HEK293 (cell line): ENCODE data around the gene TMEM222.

Experiments used
- ZBTB26 ChIP-seq: fragments of 450-650 bp; formaldehyde crosslinking; optimal IDR thresholded peaks from 2 replicates; pipeline ENCODE3; 2016; ENCODE audit warnings: missing biosample characterization, mild to moderate bottlenecking, missing genetic modification characterization
- ZBTB8A ChIP-seq: fragments of 450-650 bp; formaldehyde crosslinking; IDR thresholded peaks from 2 replicates; pipeline ENCODE4 v1.5.1; 2016; ENCODE audit warnings: missing biosample characterization, missing genetic modification characterization
- ZNF366 ChIP-seq: fragments of 450-650 bp; formaldehyde crosslinking; conservative IDR thresholded peaks from 2 replicates; pipeline ENCODE4 v1.5.1; 2016; ENCODE audit warnings: missing biosample characterization, missing genetic modification characterization
- ZNF449 ChIP-seq: fragments of 450-650 bp; formaldehyde crosslinking; IDR thresholded peaks from 2 replicates; pipeline ENCODE4 v1.5.1; 2017; ENCODE audit warnings: missing biosample characterization, mild to moderate bottlenecking, missing genetic modification characterization, moderate library complexity
- ZNF670 ChIP-seq: fragments of 450-650 bp; formaldehyde crosslinking; IDR thresholded peaks from 2 replicates; pipeline ENCODE4 v1.5.1; 2016; ENCODE audit warnings: missing biosample characterization, missing genetic modification characterization, low read depth
- ZNF76 ChIP-seq: fragments of 450-650 bp; formaldehyde crosslinking; IDR thresholded peaks from 2 replicates; pipeline ENCODE4; 2016; ENCODE audit warnings: low read depth, missing biosample characterization, missing genetic modification characterization, borderline replicate concordance
- TF ChIP-seq, protein P1 (sequence below): fragments of 450-650 bp; formaldehyde crosslinking; IDR thresholded peaks from 2 replicates; pipeline ENCODE4 v1.5.1; 2016; ENCODE audit warnings: missing biosample characterization, missing genetic modification characterization
- TF ChIP-seq, protein P2 (sequence below): fragments of 450-650 bp; formaldehyde crosslinking; IDR thresholded peaks from 2 replicates; pipeline ENCODE4 v1.5.1; 2017; ENCODE audit warnings: missing biosample characterization, missing genetic modification characterization

DNA sequence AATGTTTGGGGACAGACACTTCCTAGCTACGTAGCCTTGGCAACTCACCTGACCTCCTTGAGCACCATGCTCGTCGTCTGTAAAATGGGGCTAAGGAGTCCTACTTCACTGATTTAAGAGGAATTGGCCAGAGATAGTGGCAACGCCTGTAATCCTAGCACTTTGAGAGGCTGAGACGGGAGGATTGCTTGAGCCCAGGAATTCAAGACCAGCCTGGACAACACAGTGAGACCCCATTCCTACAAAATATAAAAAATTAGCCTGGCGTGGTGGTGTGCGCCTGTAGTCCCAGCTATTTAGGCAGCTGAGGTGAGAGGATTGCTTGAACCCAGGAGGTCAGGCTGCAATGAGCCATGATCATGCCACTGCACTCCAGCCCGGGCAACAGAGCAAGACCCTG is 24.4 kb downstream of the TMEM222 start:
- TF ChIP-seq ZNF76, result no peak
- TF ChIP-seq, protein P1, sequence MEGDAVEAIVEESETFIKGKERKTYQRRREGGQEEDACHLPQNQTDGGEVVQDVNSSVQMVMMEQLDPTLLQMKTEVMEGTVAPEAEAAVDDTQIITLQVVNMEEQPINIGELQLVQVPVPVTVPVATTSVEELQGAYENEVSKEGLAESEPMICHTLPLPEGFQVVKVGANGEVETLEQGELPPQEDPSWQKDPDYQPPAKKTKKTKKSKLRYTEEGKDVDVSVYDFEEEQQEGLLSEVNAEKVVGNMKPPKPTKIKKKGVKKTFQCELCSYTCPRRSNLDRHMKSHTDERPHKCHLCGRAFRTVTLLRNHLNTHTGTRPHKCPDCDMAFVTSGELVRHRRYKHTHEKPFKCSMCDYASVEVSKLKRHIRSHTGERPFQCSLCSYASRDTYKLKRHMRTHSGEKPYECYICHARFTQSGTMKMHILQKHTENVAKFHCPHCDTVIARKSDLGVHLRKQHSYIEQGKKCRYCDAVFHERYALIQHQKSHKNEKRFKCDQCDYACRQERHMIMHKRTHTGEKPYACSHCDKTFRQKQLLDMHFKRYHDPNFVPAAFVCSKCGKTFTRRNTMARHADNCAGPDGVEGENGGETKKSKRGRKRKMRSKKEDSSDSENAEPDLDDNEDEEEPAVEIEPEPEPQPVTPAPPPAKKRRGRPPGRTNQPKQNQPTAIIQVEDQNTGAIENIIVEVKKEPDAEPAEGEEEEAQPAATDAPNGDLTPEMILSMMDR (tag by site-specific recombination), result no peak
- no peak for TF ChIP-seq ZNF449 (tag by site-specific recombination)
- TF ChIP-seq, protein P2, sequence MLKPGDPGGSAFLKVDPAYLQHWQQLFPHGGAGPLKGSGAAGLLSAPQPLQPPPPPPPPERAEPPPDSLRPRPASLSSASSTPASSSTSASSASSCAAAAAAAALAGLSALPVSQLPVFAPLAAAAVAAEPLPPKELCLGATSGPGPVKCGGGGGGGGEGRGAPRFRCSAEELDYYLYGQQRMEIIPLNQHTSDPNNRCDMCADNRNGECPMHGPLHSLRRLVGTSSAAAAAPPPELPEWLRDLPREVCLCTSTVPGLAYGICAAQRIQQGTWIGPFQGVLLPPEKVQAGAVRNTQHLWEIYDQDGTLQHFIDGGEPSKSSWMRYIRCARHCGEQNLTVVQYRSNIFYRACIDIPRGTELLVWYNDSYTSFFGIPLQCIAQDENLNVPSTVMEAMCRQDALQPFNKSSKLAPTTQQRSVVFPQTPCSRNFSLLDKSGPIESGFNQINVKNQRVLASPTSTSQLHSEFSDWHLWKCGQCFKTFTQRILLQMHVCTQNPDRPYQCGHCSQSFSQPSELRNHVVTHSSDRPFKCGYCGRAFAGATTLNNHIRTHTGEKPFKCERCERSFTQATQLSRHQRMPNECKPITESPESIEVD (tag by site-specific recombination), result no peak
- TF ChIP-seq ZNF670 (tag by site-specific recombination), result no peak
- no peak for TF ChIP-seq ZBTB8A (tag by site-specific recombination)
- TF ChIP-seq ZNF366 (tag by site-specific recombination), result no peak
- TF ChIP-seq ZBTB26, result no peak
